ENCODE results near the gene DIDO1.

The DIDO1 gene

GRCh38 chr20:62838128-62838891, 88.0 kb downstream of the DIDO1 start:
- in situ Hi-C loops (cut with MboI; ENCODE audit: low sequenced_read_pairs): no loop called here

DNA sequence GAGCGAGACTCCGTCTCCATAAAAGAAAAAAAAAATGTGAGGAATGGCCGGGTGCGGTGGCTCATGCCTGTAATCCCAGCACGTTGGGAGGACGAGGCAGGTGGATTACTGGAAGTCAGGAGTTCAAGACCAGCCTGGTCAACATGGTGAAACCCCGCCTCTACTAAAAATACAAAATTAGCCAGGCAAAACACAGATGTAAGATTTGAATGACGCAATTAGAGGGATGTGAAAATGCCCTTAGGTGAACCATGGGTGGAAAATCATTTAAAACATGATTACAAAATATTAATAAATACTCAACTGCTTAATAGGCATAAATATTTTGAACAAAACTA, 88.5 kb downstream of the DIDO1 start:
- in situ Hi-C loops (cut with MboI; ENCODE audit: low sequenced_read_pairs): no loop called here

DNA sequence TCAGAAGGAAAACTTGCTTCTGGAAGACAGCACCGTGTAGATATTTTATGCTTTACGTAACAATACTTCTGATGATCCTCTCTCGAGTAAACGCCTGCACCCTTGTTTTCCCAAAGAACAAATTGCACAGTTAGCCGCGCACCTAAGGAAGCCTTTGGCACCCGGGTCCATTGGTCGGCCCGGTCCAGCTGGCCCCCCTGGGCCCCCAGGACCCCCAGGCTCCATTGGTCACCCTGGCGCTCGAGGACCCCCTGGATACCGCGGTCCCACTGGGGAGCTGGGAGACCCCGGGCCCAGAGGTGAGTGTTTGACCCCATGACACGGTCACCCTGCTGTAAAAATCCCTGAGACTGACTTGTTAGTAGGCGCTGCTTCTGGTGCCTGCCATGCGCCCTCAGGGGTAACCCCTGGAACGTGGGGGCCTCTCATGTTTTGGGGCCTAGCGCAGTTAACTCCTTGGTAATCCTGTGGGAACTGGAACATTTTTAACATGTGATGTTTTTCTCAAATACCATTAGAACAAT, 89.3 kb downstream of the DIDO1 start:
- in situ Hi-C loops (cut with MboI; ENCODE audit: low sequenced_read_pairs): no loop called here

DNA sequence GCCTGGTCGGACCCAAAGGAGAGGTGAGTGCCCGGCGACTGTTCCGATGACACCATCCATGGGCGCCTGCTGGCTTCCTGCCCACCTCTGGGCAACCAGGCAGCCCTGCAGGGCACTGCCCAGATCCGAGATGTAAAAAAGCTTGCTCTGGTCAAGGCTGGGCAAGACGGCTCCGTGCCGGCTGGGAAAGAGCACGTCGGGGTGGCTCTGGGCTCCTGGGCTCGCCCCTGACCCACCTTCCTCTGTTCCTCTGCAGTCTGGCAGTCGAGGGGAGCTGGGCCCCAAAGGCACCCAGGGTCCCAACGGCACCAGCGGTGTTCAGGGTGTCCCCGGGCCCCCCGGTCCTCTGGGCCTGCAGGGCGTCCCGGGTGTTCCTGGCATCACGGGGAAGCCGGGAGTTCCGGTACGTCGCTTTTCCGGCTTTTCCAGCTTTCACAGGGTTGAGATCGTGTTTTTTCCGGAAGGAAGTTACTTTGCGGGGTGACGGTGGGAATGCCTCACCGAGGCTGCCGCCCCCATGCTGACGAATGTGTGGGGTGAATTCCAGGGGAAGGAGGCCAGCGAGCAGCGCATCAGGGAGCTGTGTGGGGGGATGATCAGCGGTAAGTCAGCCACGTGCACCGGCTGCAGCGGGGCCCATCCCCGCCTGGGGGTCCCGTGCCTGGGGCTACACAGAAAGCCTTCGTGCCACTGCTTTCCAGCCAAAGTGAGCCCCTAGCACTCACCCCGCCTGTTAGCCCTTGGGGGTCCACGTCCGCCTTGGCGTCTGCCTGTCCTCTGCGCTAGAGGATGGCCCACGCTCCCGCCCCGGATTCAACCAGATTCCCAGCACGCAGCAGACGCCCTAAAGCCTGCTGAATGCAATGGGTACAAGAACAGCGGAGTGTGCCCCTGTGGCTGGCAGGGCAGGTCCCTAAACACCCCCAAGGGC, 90.1 kb downstream of the DIDO1 start:
- in situ Hi-C loops (cut with MboI; ENCODE audit: low sequenced_read_pairs): no loop called here

DNA sequence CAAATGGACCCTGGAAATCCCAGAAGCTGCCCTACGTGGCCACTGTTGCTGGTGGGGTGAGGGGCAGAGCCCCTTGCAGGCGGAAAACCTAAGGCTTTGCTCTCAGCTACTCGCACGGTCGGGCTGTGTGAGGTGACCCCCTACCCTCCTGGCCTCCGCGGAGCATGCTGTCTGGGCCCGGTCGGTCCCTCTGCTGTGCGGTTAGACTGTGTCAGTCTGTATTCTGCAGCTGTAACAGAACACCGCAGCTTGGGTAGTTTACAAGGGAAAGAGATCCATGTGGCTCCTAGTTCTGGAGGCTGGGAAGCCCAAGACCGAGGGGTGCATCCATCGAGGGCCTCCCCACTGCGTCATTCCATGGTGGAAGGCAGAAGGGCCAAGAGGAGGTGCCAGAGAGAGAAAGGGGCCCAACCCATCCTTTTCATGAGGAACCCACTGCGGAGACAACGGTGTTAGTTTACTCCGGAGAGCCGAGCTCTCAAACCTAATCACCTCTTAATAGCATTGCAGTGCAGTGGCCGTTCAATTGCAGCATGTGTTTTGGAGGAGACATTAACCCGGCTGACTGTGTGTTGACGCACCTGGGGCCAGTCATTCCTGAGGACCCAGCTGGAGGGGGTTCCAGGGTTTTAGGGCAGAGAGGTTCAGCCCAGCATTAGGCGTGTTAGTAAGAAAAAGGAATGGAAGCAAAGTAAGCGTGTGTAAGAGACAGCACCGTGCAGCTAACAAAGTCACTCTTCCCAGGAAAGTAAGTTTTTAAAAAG, 91.2 kb downstream of the DIDO1 start:
- in situ Hi-C loops (cut with MboI; ENCODE audit: low sequenced_read_pairs): no loop called here

DNA sequence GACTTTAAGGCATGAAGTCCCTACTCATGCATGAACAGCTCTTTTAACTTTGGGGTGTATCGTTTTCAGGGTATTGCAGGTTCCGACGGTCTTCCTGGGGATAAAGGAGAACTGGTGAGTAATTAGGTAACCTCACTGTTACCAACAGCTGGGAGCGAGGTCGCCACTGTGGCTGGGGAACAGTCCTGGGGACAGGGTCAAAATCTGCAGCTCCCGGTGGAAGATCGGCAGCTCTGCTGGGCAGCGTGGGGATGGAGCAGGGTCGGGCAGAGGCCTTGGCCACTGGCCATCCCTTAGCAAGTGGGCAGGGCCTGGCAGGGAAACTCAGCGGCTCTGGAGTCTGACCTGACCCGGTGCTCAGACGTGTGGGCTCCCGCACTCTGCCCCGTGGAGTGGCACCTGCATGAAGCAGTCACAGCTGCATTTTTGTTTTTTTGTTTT, 93.3 kb downstream of the DIDO1 start:
- in situ Hi-C loops (cut with MboI; ENCODE audit: low sequenced_read_pairs): no loop called here

GRCh38 chr20:62832212-62832922, 93.9 kb downstream of the DIDO1 start:
- in situ Hi-C loops (cut with MboI; ENCODE audit: low sequenced_read_pairs): no loop called here

DNA sequence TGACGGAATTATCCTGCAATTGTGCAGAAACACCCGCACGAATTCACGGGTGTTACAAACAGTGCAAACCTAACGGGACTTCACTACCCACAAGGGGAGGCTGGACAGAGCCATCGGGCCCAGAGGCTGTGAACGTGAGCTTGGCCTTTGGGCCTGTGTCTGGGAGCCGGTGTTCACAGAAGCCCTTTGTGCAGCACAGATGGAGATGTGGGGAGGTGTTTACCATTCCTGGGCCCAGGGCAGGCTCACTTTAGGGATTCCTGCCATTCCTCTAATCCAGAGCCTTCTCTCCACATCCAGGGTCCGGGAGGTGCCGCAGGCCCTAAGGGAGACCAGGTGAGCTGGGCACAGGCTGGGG, 94.5 kb downstream of the DIDO1 start:
- in situ Hi-C loops (cut with MboI; ENCODE audit: low sequenced_read_pairs): no loop called here

- in situ Hi-C loops (cut with MboI; ENCODE audit: low sequenced_read_pairs): no loop called here
These were observed 94.9 kb downstream of the DIDO1 start for GRCh38 chr20:62831361-62831788.

DNA sequence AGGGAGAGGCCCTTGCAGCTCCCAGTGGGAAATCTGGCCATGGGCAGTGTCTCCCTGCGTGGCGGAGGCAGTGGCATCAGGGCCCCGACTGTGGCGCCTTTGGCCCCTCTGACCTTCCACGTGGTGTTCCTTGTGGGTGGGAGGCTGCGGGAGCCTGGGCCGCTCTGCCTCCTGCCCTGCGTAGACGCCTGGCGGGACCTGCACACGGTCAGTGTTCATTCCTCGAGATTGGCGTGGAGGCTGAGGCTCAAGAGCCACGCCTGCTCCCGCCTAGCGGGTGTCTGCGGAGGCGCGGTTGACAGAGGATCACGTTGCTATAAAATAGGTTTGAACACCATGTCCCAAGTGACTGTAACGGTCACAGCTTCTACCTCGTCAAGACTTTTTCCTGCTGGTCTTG, 95.5 kb downstream of the DIDO1 start:
- in situ Hi-C loops (cut with MboI; ENCODE audit: low sequenced_read_pairs): no loop called here

- in situ Hi-C loops (cut with MboI; ENCODE audit: low sequenced_read_pairs): no loop called here
These were observed 96.1 kb downstream of the DIDO1 start for GRCh38 chr20:62830251-62830650.

DNA sequence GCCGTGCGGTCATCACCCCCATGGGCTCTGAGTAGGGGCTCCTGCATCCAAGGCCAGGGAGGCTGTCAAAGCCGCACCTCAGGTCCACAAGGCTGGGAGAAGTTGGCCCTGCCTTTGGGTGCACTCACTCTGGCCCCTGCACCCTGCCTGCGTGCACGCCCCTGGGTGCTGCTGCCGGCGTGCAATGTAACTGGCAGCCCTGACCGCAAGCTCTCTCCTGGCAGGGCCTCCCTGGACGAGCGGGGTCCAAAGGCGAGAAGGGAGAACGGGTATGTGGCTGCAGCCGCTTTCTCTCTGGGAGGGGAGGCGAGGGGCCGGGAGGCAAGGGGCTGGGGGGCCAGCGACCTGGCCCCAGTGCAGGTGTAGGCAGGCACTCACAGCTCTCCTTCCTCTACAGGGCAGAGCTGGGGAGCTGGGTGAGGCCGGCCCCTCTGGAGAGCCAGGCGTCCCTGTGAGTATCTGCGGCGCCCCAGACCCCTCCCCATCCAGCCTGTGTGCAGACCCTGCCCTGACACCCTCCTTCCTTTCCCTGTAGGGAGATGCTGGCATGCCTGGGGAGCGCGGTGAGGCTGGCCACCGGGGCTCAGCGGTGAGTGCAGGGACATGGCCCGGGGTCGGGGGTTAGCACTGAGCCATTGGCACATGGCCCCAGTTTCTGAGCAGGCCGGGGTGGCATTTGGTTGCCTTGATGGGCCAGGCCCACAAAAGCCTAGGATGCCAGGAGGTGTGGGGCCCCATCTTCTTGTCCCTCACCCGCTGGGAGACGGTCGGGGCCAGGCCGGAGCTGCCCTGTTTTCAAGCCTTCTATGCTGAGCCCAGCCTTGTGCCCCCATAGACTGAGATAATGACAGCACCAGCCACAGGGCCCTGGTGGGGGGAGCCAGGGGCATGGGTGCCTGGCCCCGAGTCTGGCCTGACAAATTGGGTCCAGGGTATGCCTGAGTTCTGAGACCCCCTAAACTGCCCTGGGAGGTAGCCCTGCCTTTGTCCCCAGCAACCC, 96.8 kb downstream of the DIDO1 start:
- in situ Hi-C loops (cut with MboI; ENCODE audit: low sequenced_read_pairs): no loop called here

GRCh38 chr20:62828511-62829230, 97.6 kb downstream of the DIDO1 start:
- in situ Hi-C loops (cut with MboI; ENCODE audit: low sequenced_read_pairs): no loop called here

DNA sequence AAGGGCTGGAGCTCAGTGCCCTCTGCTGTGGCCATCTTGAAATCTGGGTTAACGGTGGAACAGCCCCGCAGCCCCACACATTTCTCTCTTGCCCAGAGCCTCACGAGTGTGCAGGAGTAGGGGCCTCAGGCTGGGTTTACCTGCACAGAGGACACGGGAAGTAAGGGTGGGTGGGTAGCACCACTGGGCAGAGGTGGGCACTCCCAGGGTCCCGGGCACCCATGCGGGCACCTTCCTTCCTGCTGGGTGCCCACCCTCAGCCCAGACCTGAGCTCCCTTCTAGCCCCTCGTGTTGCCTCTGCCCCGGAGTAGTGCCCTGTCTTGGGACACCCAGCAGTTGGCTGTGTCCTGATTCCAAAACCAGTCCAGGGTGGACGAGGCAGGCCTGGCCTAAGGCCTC, 98.3 kb downstream of the DIDO1 start:
- in situ Hi-C loops (cut with MboI; ENCODE audit: low sequenced_read_pairs): no loop called here
